ENCODE measurements around the gene NOS1AP. TPM values are rescaled to one million over a fixed set of nuclear protein-coding genes. Genes with fewer than 3 reads are reported as not detected.

NOS1AP gene
- total and polyA plus RNA-seq, 9 of the 15 experiments (the other 6 are each of a cell fraction or from before 2014, with no cell fraction given) = 0.07 to 1.5 (median 0.22) TPM

DNA sequence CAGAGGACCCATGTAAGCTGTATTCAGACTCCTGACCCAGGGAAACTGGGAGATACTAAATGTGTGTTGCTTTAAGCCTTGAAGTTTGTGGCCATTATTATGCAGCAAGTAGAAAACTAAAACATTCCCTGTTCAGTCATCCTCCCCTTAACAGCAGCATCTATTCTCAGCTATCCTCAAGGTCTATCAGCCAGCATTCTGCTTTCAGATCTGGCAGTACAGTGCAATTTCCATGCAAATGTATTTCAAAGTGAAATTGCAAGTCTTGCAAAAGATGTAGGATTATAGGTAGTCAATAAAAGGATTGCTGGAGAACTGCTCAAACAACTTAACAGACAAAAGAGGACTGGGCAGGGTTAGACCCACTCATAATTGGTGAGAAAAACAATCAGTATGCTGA, 111.3 kb downstream of the NOS1AP start:
- H3K9me3 ChIP-seq (replicated peaks; ENCODE audit: control insufficient read depth, insufficient read depth, low read depth, low read length) = no peaks in the 10 kb centered on the region
- peaks cover 11 to 17% of the 10 kb centered on the region in 2 experiments; a peak in 3 of 5 replicates for H3K27me3 ChIP-seq (ENCODE audit: control insufficient read depth in 2 of 2, insufficient read depth in 2 of 2, low read length in 2 of 2)
- POLR2A ChIA-PET = interaction anchor here (0.8 kb wide), 1 partner anchor 10 kb away, joined by 3 read pairs; no protein-coding TSS in a partner anchor
- H3K4me3 ChIP-seq = no peak overlapping the region
- no TSS peak for BruUV-seq (replicated peaks)
- TF ChIP-seq ZNF511 (CRISPR knock-in tag; IDR thresholded peaks at IDR 0.05) = no peak
- no peak for TF ChIP-seq ARID1B (IDR thresholded peaks at IDR 0.05)
- no peak for TF ChIP-seq RBFOX2 (IDR thresholded peaks at IDR 0.05; ENCODE audit: low read depth, low read length)
- no peak for TF ChIP-seq POLR2G (IDR thresholded peaks at IDR 0.05; ENCODE audit: low read depth, low read length)
- TF ChIP-seq BRD4 (IDR thresholded peaks at IDR 0.05) = no peak
- TF ChIP-seq BRCA1 (IDR thresholded peaks at IDR 0.05) = no peak
- TF ChIP-seq BRCA1 (CRISPR knock-in tag; IDR thresholded peaks at IDR 0.05) = no peak
- TF ChIP-seq DDX20 (tag; IDR thresholded peaks at IDR 0.05; ENCODE audit: low read depth) = no peak
- TF ChIP-seq ZNF316 (IDR thresholded peaks at IDR 0.05) = no peak
- TF ChIP-seq, protein P1, sequence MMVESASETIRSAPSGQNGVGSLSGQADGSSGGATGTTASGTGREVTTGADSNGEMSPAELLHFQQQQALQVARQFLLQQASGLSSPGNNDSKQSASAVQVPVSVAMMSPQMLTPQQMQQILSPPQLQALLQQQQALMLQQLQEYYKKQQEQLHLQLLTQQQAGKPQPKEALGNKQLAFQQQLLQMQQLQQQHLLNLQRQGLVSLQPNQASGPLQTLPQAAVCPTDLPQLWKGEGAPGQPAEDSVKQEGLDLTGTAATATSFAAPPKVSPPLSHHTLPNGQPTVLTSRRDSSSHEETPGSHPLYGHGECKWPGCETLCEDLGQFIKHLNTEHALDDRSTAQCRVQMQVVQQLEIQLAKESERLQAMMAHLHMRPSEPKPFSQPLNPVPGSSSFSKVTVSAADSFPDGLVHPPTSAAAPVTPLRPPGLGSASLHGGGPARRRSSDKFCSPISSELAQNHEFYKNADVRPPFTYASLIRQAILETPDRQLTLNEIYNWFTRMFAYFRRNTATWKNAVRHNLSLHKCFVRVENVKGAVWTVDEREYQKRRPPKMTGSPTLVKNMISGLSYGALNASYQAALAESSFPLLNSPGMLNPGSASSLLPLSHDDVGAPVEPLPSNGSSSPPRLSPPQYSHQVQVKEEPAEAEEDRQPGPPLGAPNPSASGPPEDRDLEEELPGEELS (CRISPR knock-in tag; IDR thresholded peaks at IDR 0.05; ENCODE audit: borderline replicate concordance) = no peak
- no peak for TF ChIP-seq L3MBTL2 (IDR thresholded peaks at IDR 0.05)
- no peak for TF ChIP-seq GTF2A2 (tag; IDR thresholded peaks at IDR 0.05)
- no peak for TF ChIP-seq YY1 (IDR thresholded peaks at IDR 0.05; ENCODE audit: borderline replicate concordance in 1 of 3, control insufficient read depth in 1 of 3, extremely low read depth in 1 of 3, insufficient read depth in 3 of 3, insufficient read length in 1 of 3, insufficient replicate concordance in 2 of 3, low read depth in 1 of 3, low read length in 2 of 3)
- H3K9me1 ChIP-seq (ENCODE audit: control insufficient read depth, insufficient read depth, low read length) = no peaks in the 10 kb centered on the region
- no peaks in the 10 kb centered on the region for H4K20me1 ChIP-seq (replicated peaks; ENCODE audit: control insufficient read depth, insufficient read depth, low read length)
- H3K36me3 ChIP-seq (ENCODE audit: control insufficient read depth, insufficient read depth, low read length) = no peaks in the 10 kb centered on the region
- no peak for FAIRE-seq
- H3K79me2 ChIP-seq (ENCODE audit: control insufficient read depth, insufficient read depth, low read length) = no peaks in the 10 kb centered on the region
- intact Hi-C loops (cut with micrococcal nuclease) (no loop called here), in situ Hi-C loops (cut with MboI) (no loop called here)
- no peak overlapping the region for H3K27ac ChIP-seq (ENCODE audit: extremely low read depth, low read depth, low read length)
- ATAC-seq = no peak
- CTCF ChIA-PET (ENCODE audit: low intra/inter-chr PET ratio) = no interaction called here
- peaks cover 0 to 4% of the 10 kb centered on the region in 2 experiments; a peak in 2 of 5 replicates for H3K4me1 ChIP-seq (replicated peaks in 1 of 2; ENCODE audit: control insufficient read depth in 2 of 2, insufficient read depth in 2 of 2, low read length in 2 of 2)
- no peak for DNase-seq (ENCODE audit: extremely low read depth in 1 of 4, low spot score in 3 of 4)
- H3K4me2 ChIP-seq (ENCODE audit: insufficient read depth, low read length) = peak overlapping the region; percentile 43; the same call in 1 of the 2 replicates
- peak overlapping the region in 1 of 2 experiments; percentile 78; a peak in 1 of 4 replicates for H3K9ac ChIP-seq (ENCODE audit: insufficient read depth in 1 of 2, low read depth in 2 of 2, low read length in 2 of 2)
- peak overlapping the region; percentile 51 for H2AFZ ChIP-seq (ENCODE audit: low read depth, low read length)
